NCI-H1436 treated with DMSO at 0.1 percent for 48 hours (cell line): ENCODE results near the gene MALT1.
"Not testable (repeated sequence)": the region's sequence is repeated elsewhere in the genome, so short reads cannot be mapped to it uniquely, and the experiment has no call there.

Experiments used
- DNase-seq: peaks from one replicate; lab custom pipeline; 2025; lab: John Stamatoyannopoulos, UW

The MALT1 gene

DNA sequence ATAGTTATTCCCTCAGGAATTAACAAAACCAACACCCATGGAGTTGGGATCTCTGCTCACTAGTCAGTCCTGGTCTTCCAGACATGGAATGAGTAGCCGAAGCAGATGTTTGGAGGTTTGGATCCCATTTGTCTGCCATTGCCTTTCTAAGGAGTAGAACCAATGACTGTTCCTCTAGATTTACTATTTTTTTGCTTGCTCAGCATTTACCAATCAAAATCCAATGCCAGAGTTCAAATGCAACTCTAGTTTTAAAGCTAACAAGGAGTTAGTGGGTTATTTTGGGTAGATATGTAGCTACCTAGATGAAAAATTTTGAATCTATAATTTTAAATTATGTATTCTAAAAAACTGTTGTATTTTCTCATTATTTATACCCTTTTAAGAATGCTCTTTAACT, 62.6 kb downstream of the MALT1 start:
- no peak for DNase-seq

DNA sequence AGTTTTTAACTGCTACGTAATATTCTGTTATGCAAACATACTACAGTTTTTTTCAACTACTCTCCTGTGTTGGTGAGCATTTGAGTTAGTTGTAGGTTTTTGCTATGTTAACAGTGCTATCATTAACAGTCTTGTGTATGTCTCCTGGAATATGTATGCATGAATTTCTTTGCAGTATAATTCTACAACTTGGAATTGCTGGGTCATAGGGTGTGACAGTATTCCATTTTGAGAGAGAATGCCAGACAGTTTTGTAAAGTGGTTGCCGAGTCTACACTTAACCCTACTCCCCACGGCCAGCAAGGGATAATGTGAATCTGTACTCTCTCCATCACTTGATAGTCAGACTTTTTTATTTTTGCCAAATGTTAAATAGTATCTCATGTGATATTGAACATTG, 67.1 kb downstream of the MALT1 start:
- no peak for DNase-seq

DNA sequence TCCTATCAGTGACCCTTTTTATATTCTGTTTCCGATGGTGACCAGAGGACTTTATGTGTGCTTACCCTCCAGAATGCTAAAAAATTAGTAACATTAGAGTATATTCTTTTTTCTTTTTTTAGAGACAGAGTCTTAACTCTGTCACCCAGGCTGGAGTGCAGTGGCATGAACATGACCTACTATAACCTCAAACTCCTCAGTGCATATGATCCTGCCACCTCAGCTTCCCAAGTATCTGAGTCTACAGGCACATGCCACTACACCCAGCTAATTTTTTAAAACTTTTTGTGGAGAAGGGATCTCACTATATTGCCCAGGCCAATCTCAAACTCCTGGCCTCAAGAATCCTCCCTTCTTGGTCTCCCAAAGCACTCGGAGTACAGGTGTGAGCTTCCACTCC, 74.6 kb downstream of the MALT1 start:
- DNase-seq: no peak

DNA sequence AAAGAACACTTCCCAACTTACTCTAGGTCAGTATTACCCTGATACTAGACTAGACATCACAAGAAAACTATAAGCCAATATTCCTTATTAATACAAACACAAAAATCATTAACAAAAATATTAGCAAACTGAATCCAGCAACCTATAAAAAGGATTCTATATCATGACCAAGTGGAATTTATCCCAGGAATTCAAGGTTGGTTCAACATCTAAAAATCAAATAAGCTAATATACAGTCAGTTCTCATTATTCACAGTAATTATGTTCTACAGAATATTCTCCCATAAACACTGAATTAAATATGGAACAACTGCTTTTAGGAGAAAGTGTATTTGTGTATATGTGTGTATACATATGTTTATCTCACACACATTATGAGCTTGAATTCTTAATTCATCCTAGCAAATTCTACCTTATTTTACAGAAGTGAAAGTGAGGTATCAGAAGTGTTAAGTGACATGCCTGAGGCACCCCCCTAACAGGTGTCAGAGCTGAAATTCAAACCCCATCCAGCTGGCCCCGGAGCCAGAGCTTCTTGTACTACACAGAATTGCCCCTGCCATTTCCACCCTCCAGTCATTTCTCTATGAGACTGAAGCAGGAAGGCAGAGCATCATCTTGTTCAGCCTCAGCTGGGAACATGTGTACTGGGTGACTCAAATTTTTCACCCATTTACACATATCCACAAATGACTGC, 77.8 kb downstream of the MALT1 start:
- DNase-seq: no peak

DNA sequence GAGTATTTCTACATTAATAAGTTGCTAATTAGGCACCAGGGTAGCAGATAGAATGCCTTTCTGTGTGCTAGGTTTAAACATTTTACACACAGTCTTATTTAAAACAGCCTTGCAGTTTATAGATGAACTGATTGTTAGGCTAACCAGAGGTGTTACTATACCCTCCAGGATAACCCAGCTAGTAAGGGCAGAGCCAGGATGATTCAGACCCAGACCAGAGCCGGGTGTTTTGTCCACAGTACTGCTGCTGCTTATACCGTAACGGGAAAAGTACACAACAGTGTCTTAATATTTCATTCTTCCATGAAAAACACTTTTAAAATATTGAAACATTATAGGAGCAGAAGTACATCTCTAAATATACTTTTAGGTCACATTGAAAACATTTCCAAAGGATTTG, 82.7 kb downstream of the MALT1 start:
- no peak for DNase-seq

DNA sequence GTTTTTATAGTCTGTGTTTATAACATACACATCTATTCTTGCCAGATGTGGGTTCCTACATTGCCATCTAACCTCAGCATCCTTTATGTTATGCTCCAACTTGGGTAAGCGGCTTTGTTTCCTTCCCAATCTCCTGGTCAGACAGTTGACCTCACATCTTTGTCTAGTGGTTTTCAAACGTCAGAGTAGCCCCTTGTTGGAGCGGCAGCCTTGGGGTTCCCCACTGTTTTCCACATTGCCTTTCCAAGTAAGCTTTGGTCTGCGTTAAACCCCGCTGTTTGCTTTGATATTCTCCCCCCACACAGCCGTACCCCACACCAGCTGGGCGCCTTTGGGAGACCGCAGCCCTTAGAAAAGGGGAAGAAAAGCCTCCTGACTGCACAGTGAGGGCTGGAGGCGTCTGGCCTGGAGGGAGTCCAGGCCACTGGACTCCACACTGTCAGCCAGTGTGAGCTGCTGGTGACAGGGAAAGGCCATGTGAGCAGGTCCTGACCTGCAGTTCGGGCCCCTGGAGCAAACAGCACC, 83.3 kb downstream of the MALT1 start:
- DNase-seq: no peak

DNA sequence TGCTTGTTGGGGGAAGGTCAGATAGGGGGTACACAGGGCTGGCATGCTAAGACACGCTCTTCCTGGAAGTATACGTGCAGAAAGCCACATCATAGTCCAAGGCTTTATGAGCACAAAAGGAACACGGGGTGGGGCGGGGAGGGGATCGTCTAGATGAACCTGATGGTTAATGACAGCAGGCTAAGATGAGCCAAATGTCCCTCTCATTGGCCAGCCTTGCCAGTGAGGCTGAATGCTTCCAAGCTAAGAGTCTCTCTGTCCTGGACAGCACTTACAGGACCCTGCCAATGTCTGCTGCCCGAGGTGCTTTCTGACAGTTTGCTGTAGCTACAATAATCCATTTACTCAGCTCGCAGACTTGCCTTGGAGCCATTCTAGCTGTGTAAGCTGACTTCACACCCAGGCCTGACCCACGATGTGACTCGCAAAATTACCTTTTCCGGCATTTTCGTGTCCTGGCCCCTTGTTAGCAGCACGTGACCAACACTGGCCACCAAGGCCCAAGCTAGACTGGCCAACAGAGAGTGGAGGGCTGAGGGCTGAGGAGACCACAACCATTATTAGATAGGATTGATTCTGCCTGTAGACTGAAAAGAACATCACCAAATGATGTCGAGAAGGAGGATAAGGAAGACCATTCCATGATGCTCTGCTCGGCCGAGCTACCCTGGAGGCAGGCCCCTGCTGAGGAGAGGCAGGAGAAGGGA, 84.2 kb downstream of the MALT1 start:
- no peak for DNase-seq

DNA sequence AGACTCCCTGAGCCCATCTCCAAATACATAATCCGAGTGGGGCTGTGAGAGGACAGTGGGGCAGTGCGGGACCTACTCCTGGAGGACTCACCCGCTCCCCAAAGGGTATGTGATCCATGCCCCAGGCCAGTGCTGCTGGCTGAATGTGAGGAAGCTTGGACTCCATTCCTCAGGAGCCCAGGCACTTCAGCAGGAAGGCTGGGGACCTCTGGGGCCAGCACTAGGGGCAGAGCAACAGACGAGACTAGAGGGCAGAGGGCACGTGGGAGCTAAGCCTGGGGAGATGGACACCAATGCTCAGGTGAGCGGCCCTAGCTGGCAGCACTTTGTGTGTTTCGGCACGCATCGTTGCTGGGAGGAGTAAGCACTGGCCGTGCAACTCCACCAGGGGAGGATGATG, 84.9 kb downstream of the MALT1 start:
- no peak for DNase-seq

DNA sequence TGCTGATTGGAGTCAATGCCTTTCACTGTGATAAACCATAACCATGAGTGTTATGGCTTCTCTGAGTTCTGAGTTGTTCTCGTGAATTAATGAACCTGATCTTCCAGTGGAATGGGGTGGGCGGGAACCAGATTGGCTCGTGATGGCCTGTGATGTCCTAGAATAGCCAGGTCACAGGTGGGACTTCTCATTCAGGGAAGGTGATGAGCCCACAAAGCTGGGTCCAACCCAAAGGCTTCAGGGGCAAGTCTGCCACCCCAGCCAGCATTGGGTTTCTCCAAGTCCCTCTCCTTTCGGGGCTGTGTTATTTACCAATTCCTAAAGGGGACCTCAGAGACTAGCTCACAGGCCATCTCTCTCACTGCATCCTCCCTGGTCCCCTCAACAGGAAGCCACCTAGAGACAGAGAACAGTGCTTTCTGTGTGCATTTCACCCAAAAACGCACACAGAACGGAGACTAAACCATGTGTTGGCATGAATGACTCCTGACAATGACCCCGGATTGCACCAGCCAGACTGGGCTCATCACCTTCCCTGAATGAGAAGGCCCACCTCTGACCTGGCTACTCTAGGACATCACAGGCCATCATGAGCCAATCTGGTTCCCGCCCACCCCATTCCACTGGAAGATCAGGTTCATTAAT, 85.5 kb downstream of the MALT1 start:
- no peak for DNase-seq

DNA sequence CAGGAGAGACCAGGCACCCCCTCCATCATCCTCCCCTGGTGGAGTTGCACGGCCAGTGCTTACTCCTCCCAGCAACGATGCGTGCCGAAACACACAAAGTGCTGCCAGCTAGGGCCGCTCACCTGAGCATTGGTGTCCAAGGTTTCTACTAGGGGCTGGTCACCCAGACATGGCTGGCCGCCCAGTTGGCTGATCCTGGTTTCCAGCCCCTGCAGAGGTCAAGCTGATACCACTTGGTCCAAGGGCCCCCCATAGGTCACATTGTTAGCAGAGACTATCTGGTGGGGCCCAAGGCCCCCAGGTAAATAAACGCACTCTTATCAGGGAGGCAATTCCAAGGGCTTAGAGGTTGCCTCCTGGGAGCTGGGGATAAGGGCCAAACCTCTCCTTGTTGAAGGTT, 86.1 kb downstream of the MALT1 start:
- not testable (repeated sequence) for DNase-seq

DNA sequence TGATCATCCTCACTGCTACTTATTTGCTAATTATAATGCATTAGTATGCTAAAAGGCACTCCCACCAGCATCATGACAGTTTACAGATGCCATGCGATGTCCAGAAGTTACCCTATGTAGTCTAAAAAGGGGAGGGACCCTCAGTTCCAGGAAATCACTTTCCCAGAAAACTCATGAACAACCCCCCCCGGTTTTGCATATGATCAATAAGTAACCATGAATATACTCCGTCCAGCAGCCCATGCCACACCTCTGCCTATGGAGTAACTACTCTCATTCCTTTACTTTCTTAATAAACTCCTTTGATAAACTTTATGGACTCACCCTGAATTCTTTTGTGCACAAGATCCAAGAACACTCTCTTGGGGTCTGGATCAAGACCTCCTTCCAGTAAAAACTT, 86.8 kb downstream of the MALT1 start:
- DNase-seq: no peak

DNA sequence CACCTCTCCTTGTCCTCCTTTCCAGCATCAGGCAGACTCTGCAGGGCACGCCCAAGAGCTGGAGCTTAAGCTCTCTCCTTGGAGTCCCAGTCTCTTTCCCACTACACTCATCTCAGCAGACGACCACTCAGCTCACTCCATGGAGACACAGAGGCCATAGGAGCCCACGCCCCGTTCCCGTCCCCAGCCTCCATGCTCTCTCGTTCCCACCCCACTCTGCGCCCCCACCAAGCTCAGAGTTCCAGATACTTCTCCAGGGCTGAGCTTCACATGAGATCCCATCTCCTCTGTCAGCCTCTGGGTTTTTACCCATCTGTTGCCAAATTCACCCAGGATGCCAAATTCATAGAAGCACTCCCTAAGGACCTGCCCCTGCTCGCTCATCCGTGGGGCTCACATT, 87.3 kb downstream of the MALT1 start:
- DNase-seq: no peak

DNA sequence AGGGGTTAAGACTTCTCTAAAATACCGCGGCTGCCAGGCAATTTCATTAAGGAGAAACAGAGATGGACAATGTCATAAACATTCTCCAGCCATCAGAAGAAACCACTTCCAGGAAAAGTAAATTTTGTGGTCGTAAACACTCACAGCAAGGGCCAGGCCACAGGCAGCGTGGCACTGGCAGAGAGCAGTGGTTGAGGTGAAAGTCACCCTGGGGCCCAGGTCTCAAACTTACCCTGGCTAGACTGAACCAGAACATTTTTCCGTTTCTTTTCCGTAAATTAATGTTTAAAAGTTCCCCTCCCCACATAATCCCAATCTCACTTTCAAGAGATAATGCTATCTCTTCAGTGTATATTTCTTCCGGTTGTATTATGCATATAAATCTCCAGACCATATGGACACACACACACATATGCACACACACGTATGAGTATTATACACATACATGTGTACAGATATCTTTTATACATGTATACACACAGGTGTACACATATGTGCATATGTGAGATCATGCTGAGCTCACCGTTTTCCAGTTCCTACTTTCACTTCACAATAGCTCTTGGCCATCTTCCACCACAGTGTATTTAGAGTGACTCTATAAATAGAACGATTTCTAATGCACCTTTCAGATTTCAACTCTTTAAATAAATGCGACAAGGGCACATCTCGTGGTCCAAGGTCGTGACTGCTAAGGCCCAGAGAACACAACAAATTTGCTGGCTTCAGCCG, 90.1 kb downstream of the MALT1 start:
- DNase-seq: no peak

DNA sequence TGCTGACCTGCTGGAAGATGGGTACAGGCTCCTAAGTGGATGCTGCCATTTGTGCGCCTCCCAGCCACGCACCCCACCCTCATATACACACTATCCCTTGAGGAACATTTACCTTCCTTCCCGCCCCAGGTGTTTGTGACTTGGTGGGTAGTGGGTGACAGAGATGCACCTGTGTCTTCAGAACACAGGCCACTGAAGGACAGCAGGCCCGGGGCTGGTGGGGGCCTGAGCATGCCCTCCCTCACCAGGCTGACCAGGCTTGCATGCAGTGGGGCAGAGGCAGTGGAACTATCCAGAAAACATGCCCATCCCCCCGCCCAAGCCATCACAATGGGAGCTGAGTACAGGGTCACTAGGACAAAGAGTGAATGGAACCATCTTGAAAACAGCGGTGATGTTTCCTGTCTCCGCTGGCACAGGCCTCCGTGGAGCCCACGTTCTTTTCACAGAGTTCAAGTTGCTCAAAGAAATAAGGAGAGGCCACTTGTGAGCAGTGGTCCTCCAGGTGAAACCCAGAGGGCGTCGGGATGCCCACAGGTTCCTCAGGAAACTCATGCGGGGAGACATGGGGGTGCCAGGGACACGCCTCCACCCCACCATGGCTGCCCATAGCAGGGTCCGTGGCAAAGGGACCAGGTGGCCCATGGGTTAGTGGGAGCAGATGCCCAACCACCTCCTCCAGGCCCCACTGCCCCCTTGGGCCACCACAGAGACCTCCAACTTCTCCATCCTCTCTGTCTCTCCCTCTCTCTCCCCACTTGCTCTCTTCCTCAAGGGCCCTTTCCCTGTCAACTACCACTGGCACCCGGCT, 90.9 kb downstream of the MALT1 start:
- DNase-seq: no peak

DNA sequence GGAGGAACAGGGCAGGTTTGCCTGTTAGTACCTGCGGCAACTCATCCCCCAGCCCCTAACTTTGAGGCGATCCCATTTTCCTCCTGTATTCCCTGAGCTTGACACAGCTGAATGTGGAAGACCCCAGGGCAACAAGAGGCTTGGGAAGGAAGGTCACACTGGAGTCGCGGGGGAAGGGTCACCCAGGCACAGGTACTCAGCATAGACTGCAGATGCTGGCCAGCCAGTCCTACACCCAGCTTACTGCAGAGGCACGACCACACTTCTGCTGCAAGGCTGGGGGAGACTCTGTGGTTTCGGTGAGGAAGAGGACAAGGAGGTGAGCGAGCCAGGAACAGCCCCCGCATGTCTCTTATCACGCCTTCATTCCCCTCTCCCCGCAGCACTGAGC, 91.5 kb downstream of the MALT1 start:
- no peak for DNase-seq

DNA sequence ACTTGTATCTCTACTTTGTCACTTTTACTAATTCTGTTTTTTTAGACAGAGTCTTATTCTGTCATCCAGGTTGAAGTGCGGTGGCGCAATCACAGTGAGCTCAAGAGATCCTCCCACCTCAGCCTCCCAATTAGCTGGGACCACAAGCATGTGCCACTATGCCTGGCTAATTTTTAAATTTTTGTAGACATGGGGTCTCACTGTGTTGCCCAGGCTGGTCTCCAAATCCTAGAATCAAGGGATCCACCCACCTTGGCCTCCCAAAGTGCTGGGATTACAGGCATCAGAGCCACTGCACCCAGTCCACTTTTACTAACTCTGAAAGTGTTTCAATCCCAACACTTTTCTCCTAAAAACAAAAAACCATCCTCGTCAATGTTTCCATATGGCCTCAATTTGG, 94.9 kb downstream of the MALT1 start:
- no peak for DNase-seq

DNA sequence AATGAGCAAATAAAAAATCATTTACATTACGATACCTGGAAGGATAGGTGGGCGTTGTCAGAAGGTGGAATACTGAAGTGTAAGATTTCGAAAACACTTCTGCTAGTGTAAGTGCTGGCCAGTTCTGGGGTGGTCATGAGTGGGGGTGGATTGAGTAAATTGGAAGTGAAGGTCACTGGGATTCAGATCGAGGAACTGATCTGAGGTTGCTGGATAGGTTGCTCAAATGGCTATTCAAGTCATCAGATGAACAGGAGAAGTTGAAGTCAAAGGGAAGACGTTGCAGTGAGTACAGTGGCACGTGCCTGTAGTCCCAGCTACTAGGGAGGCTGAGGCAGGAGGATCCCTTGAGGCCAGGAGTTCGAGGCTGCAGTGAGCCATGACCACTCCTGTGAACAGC, 95.7 kb downstream of the MALT1 start:
- DNase-seq: no peak

DNA sequence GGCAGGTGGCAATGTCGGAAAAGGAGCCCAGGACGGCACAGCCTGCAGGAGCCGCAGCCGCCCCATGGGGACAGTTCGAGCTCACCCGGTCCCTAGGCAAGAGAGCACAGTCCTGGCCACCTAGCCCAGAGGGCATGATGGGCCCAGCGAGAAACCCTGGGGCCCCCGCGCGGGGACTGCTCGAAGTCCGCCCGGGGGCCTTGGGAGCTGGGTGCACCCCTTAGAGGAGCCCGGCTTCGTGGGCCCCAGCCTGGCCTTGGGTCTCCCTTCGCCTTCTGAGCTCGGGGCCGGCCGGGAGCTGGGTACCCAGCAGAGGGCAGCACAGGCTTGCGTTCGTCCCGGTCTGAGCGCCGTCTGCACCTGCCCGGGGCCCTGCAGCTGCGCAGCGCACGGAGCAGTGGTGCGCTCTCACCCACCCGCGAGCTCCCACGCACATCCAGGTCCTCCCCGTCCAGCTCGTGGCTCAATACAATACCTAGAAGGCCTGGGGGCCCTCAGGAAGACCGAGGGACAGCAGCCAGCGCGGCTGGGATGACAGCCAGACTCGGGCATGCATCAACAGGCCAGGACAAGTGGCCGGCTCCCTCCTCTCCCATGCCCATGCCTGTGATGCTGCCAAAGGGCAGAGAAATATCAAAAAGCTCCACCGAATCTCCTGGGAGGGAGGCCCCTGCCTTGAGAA, 97.2 kb downstream of the MALT1 start:
- DNase-seq: no peak

DNA sequence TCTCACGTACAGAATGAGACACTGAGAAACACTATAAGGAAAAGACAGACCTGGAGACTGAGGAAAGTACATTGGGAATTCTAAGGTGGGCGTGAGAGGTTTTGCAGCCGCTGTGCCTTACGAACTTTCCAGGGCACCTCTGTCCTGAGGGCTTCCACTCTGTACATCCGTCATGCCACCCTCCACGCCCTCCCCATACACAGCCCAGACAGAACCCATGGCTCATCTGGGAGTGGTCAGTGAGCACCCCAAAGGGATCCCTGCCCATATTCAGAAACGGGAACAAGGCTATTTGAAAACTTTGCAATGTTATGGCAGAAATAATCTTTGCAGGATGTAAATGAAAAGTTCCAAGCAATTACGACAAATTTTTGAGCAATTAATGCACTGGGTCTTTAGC, 98.1 kb downstream of the MALT1 start:
- DNase-seq: no peak

DNA sequence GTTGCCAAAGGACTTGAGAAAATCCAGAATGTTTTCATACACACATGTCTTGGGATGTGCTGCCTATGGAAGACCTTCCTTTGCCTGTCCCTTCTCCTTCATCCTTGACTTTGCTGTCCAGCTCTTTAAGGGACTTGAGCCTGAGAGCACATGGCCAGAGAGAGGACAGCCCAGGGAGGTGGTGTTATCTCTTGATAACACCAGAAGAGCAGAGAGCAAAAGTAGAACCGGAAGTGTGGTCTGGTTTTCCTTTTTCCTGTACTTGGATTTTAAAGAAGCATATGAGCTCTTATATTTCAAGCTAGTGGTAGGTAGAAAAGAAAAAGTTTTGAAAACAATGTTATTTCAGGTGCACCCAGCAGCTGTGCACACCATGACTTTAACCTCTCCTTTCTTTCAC, 99.3 kb downstream of the MALT1 start:
- DNase-seq: no peak

DNA sequence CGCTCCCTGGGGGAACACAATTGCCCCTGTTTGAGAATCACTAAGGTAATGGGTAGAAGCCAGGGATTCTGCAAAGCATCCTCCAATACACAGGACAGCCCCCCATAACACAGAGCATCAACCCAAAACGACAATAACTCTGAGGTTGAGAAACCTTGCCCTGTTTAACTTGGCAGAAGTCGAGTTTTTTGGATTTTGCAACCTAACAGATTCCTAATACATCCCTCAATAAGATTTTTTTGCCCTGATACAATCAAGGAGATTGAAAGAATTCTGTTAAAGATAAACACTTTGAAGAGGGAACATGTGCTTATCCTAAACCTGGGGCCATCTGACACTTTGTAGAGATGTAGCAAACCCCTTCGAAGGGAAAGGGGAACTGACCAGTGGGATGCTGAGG, 100.9 kb downstream of the MALT1 start:
- DNase-seq: no peak
